Ramos (cell line): ENCODE measurements around the gene IMPDH1.

Source experiments
- in situ Hi-C: fragments of 300-500 bp; cut with MboI; formaldehyde crosslinking; loops from one replicate; pipeline ENCODE4 v1.14.3; 2022; ENCODE audit warnings: low sequenced_read_pairs; ENCODE audit not compliant: unreplicated experiment

Gene IMPDH1

DNA sequence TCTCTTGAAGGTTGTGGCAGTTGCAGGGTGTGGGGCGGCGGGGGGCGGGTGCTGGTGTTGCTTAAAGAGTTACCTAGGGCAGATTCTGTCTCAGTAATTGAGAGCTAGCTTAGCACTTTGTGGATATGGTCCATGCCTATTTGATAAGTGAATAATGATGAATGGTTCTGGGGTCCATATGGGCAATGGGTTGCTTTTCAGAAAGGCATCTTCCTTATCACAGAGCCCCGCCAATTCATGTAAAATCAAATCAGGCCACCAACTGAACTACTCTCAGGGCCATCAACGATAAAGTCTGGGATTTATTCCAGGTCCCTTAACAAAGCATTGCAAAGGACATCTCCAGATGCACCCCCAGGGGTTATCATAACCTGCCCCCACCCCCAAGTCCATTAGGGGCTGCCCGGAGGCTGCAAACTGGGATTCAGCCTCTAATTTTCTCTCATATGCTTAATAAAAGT is 46.5 kb downstream of the IMPDH1 start:
- in situ Hi-C loops, result no loop called here

DNA sequence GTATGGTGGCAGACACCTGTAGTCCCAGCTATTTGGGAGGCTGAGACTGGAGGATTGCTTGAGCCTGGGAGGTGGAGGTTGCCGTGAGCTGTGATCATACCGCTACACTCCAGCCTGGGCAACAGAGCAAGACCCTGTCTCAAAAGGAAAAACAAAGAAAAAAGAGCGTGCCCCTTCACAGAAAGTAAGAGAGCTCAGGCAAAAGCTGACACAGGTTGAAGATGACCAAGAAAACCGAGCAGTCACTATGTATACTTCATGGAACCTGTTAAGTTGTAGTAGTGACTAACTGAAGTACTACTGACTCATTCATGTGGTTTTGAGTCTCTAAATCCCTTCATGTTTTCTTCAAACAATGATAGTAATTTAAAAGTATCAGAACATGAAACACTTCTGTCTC is 47.1 kb downstream of the IMPDH1 start:
- in situ Hi-C loops, result no loop called here

DNA sequence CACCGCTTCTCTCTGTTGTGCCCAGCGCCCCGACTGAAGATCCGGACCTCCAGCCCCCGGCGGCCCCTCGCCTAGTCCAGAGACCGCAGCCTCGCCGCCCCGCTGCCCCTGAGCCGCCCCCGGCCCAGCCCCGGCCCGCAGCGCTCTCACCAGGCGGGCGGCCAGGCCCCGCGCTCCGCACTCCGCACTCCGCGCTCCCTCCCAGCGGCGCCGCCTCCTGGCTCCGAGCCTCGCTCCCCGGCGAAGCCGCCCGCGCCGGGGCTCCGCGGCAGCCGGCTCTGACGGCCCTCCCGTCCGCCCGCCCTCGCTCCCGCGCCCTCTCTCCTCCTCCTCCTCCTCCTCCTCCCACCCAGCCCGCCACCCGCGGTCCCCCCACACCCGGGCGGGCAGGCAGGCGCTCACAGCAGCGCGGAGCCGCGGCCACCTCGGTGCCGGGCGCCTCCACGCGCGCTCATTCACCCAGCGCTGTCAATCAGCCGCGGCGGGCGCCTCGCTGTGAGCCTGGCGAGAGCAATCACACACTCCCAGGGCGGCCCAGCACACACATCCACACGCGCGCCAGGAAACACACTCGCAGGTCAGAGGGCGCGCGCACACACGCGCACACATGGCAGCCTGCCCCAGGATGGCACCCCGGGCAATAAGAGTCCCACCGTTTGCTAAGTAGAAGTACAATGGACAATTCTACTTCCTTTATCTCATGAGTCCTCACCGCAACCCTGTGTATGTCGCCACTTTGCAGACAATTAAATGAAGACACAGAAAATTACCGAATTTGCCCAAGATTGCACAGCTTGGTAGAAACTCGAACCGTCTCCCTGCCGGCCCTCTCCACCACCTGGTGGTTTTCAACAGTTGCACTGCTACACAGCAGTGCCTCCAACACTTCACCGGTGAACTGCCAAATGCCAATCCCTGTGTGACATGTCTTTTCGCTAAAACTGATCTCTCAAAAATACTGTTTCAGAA is 48.1 kb downstream of the IMPDH1 start, which contains the start of gene PRRT4:
Gene PRRT4 (minus strand): TSS at position 280 of the 969 bp plus-strand sequence.
- in situ Hi-C loops, result no loop called here

DNA sequence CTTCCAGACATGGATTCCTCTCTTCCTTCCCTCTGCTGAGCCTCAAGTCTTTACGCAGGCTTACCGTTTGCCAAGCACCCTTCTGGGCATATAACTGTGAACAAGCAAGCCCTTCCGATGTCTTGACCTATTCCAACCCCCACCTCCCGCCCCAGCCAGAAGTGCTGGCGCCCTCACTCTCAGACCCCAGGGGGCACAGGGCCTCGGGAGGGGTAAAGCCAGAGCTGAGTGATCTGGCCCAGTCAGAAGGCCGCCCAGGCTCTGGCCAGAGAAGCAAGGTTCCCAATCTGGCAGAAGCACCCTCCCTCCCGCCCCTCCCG is 49.5 kb downstream of the IMPDH1 start:
- in situ Hi-C loops, result no loop called here

DNA sequence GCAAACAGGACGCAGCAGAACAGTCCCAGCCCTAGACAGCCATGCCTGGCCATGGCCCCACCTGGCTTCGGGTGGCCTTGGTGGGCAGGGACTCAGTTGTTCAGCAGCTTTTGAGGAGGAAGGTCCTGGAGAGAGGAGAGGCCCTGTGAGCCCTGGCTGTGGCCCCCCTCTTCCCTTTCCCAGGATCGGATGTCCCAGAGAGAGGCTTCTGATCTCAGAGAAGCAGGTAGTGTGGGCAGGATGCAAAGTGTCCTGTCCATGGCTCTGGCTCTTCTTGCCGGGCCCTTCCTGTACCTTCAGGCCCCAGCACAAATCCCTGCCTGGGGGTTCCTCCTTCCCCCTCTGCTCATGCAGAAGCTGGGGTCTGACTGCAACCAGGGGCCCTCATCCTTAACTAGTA is 49.8 kb downstream of the IMPDH1 start:
- in situ Hi-C loops, result no loop called here

DNA sequence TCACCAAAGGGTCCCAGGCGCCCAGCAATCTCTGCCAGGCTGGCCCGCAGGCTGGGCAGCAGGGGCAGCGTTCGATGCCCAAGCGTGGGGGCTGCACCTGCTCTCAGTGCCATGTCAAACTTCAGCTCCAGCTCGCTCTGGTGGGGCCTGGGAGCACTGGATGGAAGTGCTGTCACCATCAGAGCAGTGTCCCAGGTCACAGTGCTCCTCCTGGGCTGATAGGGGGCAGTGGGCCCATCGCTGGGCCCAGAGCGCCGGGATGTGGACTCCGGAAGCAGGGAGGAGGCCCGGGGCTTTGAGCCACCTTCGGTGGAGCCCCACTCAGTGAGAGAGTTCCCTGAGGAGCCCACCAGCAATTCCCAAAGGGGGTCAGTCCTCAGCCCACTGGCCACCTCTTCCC is 50.4 kb downstream of the IMPDH1 start:
- in situ Hi-C loops, result no loop called here

DNA sequence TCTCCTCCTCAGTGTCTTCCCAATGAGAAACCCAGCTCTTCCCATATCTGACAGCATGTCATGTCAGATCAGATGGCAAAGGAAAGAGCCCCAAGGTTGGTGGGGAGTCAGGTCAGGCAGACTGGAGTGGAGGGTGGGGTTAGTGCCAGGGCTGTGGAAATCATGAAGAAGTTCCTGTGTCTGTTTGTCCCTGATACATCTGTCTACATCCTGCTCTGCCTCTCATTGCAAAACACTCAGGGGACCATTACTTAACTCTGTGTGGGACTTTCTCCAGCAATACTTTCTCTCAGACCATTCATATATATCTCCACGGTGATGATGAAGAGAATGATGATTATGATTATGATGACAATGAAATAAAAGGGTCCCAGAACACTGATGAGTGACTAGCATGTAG is 51.5 kb downstream of the IMPDH1 start:
- in situ Hi-C loops, result no loop called here

DNA sequence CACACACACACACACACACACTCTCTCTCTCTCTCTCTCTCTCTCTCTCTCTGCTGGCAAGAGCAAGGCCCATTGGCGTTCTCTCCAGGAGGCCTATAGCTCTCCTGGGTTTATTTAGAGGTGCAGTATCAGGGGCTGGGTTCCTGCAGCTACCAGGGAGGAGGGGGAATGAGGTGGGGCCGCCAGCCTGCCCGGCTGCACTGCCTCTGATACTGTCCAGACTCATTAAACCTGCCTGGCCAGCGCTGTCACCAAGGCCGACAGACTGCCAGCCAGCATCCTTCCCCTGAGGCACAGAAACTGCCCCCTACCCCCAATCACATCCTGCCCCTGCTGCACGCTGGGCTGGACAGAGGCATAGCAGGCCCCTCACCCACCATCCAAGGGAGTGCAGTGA is 52.6 kb downstream of the IMPDH1 start:
- in situ Hi-C loops, result no loop called here

DNA sequence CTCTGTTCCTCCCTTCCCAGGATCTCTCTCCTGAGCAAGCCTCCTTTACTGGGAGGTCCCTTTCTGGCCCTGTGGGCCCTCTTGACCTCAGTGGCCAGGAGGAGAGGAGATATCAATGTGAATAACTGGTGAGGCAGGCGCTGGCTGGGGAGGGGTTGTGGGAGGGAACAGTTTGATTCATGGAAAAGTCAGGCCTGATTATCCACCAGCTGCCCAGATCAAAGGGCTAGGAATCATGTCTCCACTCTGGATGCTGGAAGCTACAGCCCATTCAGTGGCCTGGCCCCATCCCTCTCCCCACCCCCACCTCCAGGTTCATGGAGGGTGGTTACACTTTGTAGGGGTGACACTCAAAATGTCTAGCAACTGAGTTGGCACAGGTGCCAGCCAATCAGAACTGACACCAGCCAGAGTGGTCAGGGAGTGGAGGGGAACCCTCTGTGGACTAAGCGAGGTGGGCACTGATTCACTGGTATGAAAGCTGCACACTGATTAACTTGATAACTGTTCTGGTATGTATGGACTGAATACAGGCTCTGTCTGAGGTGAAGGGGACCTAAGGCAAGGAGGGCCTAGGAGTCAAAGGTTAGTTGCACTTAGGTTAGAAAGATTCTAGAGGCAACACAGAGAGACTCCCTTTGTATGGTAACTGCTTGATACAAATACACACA is 53.1 kb downstream of the IMPDH1 start:
- in situ Hi-C loops, result no loop called here

DNA sequence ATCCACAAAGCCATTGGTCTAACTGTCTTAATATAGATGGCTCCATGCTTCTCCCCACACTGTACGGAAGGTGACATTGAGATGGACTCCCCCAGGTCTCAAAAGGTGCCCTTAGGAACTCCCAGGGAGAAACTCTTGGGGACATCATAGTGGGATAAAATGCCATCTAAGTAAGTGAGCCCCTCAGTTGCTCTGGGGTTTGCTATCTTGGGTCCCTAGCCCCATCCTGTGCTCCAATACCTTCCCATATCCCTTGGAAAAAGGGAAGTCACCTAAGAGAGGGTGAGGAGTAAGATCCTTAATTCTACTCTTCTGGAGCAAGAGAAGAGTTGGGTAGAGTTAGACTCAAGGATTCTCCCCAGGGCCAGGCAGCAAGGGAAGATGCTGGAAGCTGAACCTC is 56.2 kb downstream of the IMPDH1 start:
- in situ Hi-C loops, result no loop called here

DNA sequence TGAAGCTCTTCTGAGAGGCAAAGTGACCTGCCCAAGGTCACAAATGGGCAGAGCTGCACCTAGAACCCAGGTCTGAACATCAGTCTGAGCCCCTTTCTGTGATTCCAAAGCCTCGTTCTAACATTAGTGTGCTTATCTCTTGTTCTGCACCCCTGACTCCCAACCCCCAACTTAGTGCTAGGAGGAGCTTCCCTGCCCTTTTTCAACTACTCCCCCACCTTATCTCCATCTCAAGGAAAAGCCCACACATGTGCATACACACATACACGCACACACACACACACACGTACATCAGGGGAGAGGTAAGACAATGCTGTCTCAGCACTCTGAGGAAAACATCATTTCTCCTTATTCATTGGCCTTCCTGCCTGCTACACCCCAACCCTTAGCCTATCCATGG is 56.6 kb downstream of the IMPDH1 start:
- in situ Hi-C loops, result no loop called here

DNA sequence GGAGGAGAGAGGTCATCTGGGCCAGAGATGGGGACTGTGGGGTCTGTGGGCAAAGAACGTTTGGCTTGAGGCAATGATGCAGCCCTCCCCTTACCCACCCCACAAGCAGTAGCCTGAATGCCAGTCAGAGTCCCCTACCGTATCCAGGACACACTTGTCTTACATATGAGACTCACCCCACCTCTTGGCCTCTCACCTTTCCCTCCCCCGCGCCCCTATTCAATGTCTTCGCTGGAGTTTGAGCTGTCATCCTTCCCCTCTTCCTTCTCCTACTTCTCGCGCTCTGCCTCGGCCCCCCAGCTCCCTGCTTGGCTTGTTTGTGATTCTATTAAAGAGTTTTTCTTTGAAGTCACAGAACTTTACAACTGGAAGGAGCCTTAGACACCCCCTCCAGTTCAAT is 57.1 kb downstream of the IMPDH1 start:
- in situ Hi-C loops, result no loop called here

DNA sequence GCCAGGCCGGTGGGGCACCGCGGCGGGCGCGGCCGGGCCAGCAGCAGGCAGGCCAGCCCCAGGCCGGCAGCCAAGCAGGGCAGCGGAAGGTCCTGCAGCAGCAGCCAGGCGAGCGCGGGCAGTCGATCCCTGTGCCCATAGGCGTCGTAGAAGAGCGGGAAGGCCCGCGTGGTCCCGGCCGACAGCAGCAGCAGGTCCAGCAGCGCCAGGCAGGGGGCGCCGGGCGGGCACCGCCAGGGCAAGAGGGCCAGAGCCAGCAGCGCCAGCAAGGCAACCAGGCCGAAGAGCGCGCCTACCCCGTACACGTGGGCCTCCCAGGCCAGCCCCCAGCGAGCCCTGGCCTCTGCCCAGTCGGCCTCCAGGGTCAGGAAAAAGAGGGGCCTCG is 57.6 kb downstream of the IMPDH1 start:
- in situ Hi-C loops, result no loop called here

DNA sequence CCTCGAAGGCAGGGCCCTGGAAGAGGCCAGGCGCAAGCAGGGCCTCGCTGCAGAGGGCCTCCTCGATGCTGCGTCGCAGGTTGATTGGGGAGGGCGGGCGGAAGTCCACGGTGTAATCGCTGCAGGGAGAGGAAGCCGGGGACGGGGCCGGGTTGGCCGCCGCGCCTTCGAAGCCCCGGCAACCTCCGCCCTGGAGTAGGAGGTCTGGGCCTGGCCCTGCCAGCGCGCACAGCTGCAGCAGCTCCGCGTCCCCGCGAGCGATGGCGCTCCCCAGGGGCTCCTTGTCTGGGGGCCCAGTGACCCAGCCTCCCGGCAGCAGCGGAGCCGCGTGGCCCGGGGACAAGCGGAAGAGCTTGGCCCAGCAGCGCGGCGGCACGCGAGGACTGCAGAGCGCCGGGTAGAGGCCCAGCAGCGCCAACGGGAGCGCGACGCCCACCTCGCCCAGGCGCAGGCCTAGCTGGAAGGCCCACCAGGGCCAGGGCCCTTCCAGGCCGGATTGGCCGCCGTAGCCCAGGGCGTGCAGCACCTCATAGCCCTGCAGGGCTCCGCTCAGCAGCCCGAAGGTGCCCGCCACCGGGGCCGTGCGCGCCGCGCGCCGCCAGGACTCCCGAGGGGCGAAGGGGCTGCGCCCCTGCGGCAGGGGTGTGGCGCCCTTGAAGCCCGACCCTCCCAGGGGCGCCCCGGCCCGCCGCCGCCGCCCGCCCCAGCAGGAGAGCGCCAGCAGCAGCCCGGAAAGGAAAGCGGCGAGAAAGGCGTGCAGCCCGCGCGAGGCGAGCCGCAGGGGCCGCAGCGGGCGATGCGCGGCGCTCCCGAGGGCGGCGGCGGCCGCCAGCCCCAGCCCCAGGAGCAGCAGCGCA is 58.3 kb downstream of the IMPDH1 start:
- in situ Hi-C loops, result no loop called here

DNA sequence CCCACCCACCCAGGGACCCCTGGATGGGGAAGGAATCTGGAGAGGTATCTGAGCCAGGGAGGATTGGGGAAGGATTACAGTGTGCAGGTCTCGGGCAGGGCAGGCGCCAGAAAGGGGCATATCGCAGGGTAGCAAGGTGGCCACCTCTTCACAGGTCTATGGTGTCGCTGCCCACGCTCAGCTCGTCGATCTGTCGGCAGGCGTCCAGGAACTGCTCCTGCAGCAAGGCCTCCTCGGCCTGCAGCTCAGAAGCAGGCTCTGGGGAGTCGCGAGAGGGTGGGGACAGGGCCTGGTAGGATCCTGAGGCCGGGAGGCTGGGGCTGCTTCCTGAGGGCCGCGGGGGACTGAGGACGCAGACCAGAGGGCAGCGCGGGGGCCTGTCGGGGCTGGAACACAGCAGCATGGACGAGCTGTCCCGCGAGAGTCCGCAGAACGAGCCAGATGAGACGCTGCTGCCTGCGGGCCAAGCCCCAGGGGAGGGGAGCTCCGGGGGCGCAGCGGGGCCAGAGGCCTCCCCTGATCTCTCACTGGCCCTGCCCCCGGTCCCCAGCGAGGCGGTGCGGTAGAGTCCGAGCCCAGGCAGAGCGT is 59.0 kb downstream of the IMPDH1 start:
- in situ Hi-C loops, result no loop called here

DNA sequence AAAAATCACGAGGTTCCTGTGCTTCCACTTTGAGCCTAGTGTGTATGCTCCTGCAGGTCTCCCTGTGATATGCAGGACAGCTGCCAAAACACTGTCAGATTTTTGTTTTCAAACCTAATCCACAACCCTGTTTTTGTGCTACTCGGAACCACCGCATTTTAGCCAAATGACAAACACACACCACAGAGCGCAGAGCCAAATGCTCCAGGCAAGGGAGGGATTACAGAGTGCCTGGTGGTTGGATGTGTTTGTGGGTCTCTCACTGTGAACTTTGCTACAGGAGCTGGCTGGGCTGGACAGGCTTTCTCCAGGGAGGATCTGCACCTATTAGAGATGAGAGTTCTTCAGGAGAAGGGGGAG is 60.3 kb downstream of the IMPDH1 start:
- in situ Hi-C loops, result no loop called here

DNA sequence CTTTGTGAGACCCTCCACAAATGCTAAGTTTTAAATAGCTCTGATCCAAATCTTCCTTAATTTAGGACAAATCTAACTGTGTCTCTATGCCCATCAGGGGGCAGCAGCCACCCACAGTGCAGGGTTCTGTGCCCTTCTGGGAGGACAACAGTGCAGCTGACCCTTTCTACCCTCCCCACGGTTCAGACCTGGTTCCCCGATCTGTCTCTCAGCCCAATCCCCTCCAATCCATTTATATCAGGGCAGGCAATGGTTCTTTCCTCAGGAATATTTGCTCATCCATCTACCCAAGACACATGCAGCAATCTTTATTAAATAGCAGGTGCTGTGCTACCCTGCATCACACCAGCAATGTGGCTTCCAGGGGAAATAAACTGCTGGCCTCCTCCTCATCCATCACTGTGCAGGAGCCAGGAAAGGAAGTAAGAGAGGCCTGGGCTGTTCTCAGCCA is 62.1 kb downstream of the IMPDH1 start:
- in situ Hi-C loops, result no loop called here

DNA sequence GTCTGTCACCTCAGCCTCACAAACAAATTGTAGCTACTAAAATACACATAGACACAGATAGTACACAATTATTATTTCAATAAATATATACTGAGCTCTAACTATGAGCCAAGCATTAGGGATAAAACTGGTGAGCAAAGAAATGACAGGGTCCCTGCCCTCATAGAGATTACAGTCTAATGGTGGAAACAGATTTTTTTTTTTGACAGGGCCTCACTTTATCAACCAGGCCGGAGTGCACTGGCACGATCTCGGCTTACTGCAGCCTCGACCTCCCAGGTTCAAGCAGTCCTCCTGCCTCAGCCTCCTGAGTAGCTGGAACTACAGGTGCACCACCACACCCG is 65.4 kb downstream of the IMPDH1 start:
- in situ Hi-C loops, result no loop called here

DNA sequence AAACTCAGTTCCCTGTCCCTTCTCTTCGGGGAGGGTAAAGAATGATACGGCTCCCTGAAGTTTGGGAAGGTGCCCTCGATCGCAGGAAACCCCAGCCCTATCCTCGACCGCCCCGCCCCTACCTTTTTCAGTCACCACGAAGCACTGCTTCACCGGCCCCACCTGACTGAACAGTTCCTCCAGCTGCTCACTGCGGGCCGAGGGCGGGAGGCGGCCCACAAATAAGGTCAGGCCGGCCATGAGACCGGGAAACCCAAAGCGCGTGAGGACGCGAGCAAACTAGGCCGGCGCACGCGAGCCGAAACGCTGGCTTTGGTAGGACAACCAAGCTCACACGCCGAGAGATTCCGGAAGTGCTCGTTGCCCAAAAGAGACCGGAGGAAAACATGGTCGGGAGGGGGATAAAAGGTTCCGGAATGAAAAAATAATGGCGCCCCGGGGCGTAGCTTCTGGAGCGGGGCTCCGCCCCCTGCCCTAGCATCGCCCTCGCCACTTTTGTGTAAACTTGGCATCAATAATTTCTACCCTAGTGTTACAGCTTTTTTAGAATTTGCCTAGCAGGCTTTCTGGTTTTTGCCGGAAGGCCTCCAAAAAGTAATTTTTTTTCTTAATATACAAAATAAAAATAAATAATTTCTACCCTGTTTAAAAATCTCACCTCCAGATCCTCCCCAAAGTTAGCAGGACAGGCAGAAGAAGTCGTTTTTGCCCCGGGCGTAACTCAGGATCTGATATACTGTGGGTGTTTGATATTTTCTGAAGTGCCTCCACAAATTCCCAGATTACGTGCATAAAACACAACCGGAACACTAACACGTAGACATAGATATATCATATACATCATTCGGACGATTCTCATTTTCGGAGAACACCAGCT is 66.0 kb downstream of the IMPDH1 start, which contains the start of gene RBM28:
Gene RBM28 (minus strand): TSS at position 355 of the 877 bp plus-strand sequence. CDS start 115 bp downstream, at position 240.
- in situ Hi-C loops, result no loop called here
